ENCODE results near the gene RPP30. TPM values are rescaled to one million over a fixed set of nuclear protein-coding genes. Genes with fewer than 3 reads are reported as not detected.

The RPP30 gene
- total RNA-seq, 120 experiments from 2014 or later, result 20.3 to 46.7 (median 34.9) TPM

Other genes starting within 250 kb of the RPP30 start
- gene HTR7, start 13.9 kb upstream of the RPP30 start, total RNA-seq, result 1 to 10 TPM in 107 of 120 experiments, under 1 TPM in 13; 0.39 to 3.2 (median 1.6) TPM
- under 1 TPM in 9 of 120 experiments, not detected in 111; 0.23 to 0.58 (median 0.25) TPM for gene ANKRD1, start 49.1 kb downstream of the RPP30 start, total RNA-seq

Measured in dorsolateral prefrontal cortex (tissue), 118 donors.